Measurements from ENCODE around the gene PROX1. TPM values are rescaled to one million over a fixed set of nuclear protein-coding genes. Genes with fewer than 3 reads are reported as not detected.

PROX1 gene
- polyA plus RNA-seq, 3 donors, result 0.07 TPM; not detected in 2

DNA sequence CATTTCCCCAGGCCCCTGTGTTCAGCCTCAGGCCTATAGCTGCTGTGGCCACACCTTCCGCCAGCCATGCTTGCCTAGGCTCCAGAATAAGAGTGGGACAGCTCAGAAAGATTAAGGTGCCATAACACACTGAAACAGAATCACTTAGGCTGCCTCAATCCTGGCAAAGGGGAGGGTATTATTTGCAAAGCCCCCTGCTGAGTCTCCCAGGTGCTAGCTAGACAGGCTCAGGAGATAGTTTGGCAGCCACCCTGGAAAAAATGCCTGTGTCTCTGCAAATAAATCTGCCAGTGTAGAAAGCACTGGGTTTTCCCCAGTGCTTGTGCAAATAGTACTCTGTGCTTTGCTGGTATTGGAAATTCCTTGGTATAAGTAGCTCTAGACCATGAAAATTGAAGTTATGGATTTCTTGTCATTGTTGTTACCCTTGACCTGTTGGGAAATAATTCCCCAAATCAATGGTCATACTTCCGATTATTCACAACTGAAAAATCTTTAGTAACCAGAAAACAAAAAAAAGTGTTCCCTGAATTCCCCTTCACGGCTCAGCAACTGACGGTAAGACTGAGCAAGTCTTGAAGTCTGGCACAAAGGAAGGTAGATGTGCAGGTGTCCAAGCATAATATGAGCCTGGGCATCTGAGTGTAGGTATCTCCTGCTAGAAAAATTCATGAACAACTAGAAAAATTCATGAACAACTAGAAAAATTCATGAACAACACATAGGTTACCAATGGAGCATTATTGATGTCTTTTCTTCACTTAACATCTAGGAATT lies 56.9 kb downstream of the PROX1 start:
- no peaks in the 10 kb centered on the region for H3K79me2 ChIP-seq (ENCODE audit: insufficient read depth, low read length)
- no peaks in the 10 kb centered on the region for H3K4me1 ChIP-seq (ENCODE audit: control insufficient read depth in 1 of 2, insufficient read depth in 2 of 2, low read length in 2 of 2)
- no peak overlapping the region for H3K4me3 ChIP-seq (replicated peaks in 1 of 3; ENCODE audit: low read depth in 2 of 3, low read length in 3 of 3)
- Mint-ChIP-seq H3K4me3 (no peak overlapping the region), H3K9me3 (peaks cover 0 to 12% (median 3%) of the 10 kb centered on the region in 7 donors), H3K36me3 (no peaks in the 10 kb centered on the region), H3K27ac (no peak overlapping the region), H3K4me1 (no peaks in the 10 kb centered on the region), H3K27me3 (ENCODE audit: low read depth in 3 of 3) (peaks cover 0 to 1% (median 0%) of the 10 kb centered on the region in 3 donors)
- no peak overlapping the region for H2AFZ ChIP-seq (ENCODE audit: insufficient read depth, low read depth, low read length, poor library complexity, severe bottlenecking)
- no peak overlapping the region for H3K9ac ChIP-seq (ENCODE audit: insufficient read depth, low read length, poor library complexity, severe bottlenecking)
- peaks cover 0 to 2% of the 10 kb centered on the region in 2 donors for H3K9me3 ChIP-seq (replicated peaks in 1 of 2; ENCODE audit: control insufficient read depth in 1 of 2, insufficient read depth in 1 of 2, low read length in 2 of 2)
- TF ChIP-seq, protein P1, sequence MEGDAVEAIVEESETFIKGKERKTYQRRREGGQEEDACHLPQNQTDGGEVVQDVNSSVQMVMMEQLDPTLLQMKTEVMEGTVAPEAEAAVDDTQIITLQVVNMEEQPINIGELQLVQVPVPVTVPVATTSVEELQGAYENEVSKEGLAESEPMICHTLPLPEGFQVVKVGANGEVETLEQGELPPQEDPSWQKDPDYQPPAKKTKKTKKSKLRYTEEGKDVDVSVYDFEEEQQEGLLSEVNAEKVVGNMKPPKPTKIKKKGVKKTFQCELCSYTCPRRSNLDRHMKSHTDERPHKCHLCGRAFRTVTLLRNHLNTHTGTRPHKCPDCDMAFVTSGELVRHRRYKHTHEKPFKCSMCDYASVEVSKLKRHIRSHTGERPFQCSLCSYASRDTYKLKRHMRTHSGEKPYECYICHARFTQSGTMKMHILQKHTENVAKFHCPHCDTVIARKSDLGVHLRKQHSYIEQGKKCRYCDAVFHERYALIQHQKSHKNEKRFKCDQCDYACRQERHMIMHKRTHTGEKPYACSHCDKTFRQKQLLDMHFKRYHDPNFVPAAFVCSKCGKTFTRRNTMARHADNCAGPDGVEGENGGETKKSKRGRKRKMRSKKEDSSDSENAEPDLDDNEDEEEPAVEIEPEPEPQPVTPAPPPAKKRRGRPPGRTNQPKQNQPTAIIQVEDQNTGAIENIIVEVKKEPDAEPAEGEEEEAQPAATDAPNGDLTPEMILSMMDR (IDR thresholded peaks at IDR 0.05), result no peak
- no peak for DNase-seq
- H3K27ac ChIP-seq (ENCODE audit: low read depth in 1 of 2, low read length in 2 of 2), result no peak overlapping the region
- 100% methylated on average over 1 of the region's 4 CpGs for WGBS (ENCODE audit: insufficient coverage)
- no peaks in the 10 kb centered on the region for H3K27me3 ChIP-seq (ENCODE audit: control insufficient read depth in 2 of 2, insufficient read depth in 2 of 2, low read length in 2 of 2)
- no peaks in the 10 kb centered on the region for H4K20me1 ChIP-seq (ENCODE audit: insufficient read depth, low read length)
- intact Hi-C loops (cut with micrococcal nuclease), result no loop called here
- H3K4me2 ChIP-seq (replicated peaks; ENCODE audit: extremely low read depth, low read length, poor library complexity, severe bottlenecking), result no peak overlapping the region
- no peaks in the 10 kb centered on the region for H3K36me3 ChIP-seq (replicated peaks in 1 of 2; ENCODE audit: control insufficient read depth in 1 of 2, insufficient read depth in 2 of 2, low read length in 2 of 2)

DNA sequence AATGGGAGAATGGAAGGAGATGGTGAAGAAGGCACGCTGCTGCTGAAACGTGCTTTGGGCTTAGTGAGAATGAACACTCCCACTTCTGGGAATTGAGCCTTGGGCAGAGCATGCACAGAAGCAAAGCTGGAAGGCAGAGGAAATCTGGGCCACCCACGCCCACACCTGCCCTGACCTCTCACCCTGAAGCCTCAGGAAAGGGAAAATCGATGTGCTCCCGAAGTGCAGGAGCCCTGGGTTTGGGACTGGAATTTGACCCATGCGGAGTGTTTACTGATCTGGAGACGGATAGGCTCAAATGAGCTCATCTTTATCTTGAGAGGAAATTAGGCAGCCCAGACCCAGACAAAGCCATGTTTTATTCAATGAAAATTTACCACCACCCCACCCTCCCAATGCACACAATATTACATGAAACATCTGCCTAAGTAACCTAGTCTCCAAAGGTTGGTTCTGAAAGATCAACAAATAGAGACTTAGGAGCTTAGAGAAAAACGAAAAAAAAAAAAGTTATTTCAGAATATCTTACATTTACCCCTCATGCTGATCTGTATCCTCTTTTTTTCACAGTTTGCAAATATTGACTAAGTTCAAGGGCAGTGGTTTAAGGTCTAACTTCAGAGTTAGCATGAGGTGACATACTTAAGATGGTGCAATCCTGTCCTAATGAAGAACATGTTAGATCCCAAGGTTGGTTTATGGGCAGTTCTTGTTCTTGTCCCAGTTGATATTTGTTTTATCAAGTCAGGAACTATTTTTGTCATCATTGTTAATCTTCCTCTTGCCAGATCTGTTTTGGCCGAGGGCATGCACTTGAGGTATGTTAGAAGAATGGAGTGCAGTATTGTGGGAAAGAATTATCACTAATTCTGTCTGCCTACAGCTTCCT lies 63.0 kb downstream of the PROX1 start:
- TF ChIP-seq, protein P1 (IDR thresholded peaks at IDR 0.05), result no peak
- no peaks in the 10 kb centered on the region for H3K36me3 ChIP-seq (replicated peaks in 1 of 2; ENCODE audit: control insufficient read depth in 1 of 2, insufficient read depth in 2 of 2, low read length in 2 of 2)
- Mint-ChIP-seq H3K9me3 (peaks cover 4 to 13% (median 6%) of the 10 kb centered on the region in 7 donors), H3K27ac (no peak overlapping the region), H3K36me3 (no peaks in the 10 kb centered on the region), H3K4me3 (no peak overlapping the region), H3K4me1 (no peaks in the 10 kb centered on the region), H3K27me3 (ENCODE audit: low read depth in 3 of 3) (peaks cover 0 to 2% (median 0%) of the 10 kb centered on the region in 3 donors)
- no peak overlapping the region for H3K9ac ChIP-seq (ENCODE audit: insufficient read depth, low read length, poor library complexity, severe bottlenecking)
- H2AFZ ChIP-seq (ENCODE audit: insufficient read depth, low read depth, low read length, poor library complexity, severe bottlenecking), result no peak overlapping the region
- H3K4me3 ChIP-seq (replicated peaks in 1 of 3; ENCODE audit: low read depth in 2 of 3, low read length in 3 of 3), result no peak overlapping the region
- no peak overlapping the region for H3K27ac ChIP-seq (ENCODE audit: low read depth in 1 of 2, low read length in 2 of 2)
- H3K9me3 ChIP-seq (replicated peaks in 1 of 2; ENCODE audit: control insufficient read depth in 1 of 2, insufficient read depth in 1 of 2, low read length in 2 of 2), result peaks cover 0 to 3% of the 10 kb centered on the region in 2 donors
- H3K4me1 ChIP-seq (ENCODE audit: control insufficient read depth in 1 of 2, insufficient read depth in 2 of 2, low read length in 2 of 2), result no peaks in the 10 kb centered on the region
- H3K79me2 ChIP-seq (ENCODE audit: insufficient read depth, low read length), result no peaks in the 10 kb centered on the region
- 87% methylated on average over 5 of the region's 9 CpGs for WGBS (ENCODE audit: insufficient coverage)
- no peaks in the 10 kb centered on the region for H3K27me3 ChIP-seq (ENCODE audit: control insufficient read depth in 2 of 2, insufficient read depth in 2 of 2, low read length in 2 of 2)
- no peak overlapping the region for H3K4me2 ChIP-seq (replicated peaks; ENCODE audit: extremely low read depth, low read length, poor library complexity, severe bottlenecking)
- no peaks in the 10 kb centered on the region for H4K20me1 ChIP-seq (ENCODE audit: insufficient read depth, low read length)
- no peak for DNase-seq
- intact Hi-C loops (cut with micrococcal nuclease), result no loop called here

Measured in CD14-positive monocyte (primary cell).